GM13977 (cell line): Measurements from ENCODE around the gene RNF208.

ENCODE experiments used
- DNase-seq: peaks from one replicate; pipeline ENCODE4 v3.0.0; 2012; ENCODE audit warnings: low spot score
- in situ Hi-C: fragments of 300-500 bp; cut with MboI; formaldehyde crosslinking; loops from one replicate; pipeline ENCODE4 v1.12.0; 2022; ENCODE audit warnings: low sequenced_read_pairs, low pct_unique_long_range_greater_than_20kb, mixed read lengths, inconsistent platforms; ENCODE audit not compliant: unreplicated experiment
- TF ChIP-seq, protein P1 (sequence below): IDR thresholded peaks from 2 replicates; pipeline ENCODE4 v1.5.1; 2012; ENCODE audit warnings: mild to moderate bottlenecking, control low read depth; ENCODE audit not compliant: insufficient read depth; ENCODE audit errors: extremely low read depth, missing control alignments

RNF208 gene

DNA sequence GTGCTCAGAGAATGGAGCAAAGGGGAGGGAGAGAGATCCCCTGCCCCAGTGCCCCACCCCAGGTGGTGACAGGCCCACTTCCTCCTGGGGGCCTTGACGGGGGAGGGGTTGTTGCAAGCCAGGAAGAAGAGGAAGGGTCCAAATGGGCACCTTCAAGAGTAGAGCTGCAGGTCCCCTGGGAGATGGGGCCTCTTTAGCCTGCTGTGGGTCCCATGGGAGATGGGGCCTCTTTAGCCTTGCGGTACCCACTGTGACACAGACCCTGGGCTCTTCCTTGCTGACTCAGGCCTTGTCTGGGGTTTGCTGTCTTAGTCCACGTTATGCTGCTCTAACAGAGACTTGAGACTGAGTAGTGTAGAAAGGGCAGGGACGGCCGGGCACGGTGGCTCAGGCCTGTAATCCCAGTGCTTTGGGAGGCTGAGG, 45.9 kb upstream of the RNF208 start:
- no peak for DNase-seq
- TF ChIP-seq, protein P1, sequence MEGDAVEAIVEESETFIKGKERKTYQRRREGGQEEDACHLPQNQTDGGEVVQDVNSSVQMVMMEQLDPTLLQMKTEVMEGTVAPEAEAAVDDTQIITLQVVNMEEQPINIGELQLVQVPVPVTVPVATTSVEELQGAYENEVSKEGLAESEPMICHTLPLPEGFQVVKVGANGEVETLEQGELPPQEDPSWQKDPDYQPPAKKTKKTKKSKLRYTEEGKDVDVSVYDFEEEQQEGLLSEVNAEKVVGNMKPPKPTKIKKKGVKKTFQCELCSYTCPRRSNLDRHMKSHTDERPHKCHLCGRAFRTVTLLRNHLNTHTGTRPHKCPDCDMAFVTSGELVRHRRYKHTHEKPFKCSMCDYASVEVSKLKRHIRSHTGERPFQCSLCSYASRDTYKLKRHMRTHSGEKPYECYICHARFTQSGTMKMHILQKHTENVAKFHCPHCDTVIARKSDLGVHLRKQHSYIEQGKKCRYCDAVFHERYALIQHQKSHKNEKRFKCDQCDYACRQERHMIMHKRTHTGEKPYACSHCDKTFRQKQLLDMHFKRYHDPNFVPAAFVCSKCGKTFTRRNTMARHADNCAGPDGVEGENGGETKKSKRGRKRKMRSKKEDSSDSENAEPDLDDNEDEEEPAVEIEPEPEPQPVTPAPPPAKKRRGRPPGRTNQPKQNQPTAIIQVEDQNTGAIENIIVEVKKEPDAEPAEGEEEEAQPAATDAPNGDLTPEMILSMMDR: no peak
- in situ Hi-C loops: no loop called here

GRCh38 chr9:137266585-137267453, 44.8 kb upstream of the RNF208 start:
- DNase-seq: no peak
- TF ChIP-seq, protein P1: no peak
- in situ Hi-C loops: no loop called here

DNA sequence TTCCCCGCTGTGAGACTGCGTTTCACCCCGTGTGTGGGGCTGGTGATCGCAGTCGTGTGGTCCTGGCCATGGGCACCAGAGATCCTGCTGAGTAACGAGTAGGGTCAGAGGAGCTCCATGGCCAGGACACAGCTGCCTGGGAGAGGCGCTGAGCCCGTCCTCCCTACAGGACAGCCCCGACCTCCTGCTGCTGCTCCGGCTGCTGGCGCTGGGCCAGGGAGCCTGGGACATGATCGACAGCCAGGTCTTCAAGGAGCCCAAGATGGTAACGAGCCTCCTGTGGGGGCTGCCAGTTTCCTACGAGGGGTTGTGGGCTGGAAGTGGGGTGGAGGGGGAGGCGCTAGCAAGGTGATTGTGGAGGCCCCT, 44.1 kb upstream of the RNF208 start:
- TF ChIP-seq, protein P1: no peak
- in situ Hi-C loops: no loop called here
- DNase-seq: no peak

GRCh38 chr9:137265496-137266161, 43.6 kb upstream of the RNF208 start:
- TF ChIP-seq, protein P1: no peak
- in situ Hi-C loops: no loop called here
- no peak for DNase-seq

GRCh38 chr9:137264067-137264466, 42.0 kb upstream of the RNF208 start:
- in situ Hi-C loops: no loop called here
- TF ChIP-seq, protein P1: no peak
- DNase-seq: no peak

DNA sequence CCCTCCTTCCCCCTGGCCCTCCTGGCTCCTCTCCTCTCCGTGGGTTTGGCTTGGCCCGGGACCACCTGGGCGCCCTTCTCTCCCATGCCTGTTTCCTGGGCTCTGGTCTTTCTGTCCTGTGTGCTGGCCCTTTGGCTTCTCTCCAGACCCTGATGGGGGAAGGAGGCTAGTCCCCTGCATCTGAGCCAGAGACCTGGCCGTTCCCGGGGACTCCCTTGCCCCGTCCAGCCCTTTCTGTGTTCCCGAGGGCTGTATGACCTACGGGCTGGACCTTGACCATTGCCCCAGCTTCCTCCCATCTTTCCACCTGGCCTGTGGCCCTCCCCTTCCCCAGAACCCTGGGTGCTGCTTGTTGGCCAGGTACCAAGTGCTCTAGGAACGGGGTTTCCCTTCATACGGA, 41.5 kb upstream of the RNF208 start:
- in situ Hi-C loops: no loop called here
- no peak for DNase-seq

More for the DNA sequence above, 41.5 kb upstream of the RNF208 start:
- TF ChIP-seq, protein P1: no peak
